Esophagus muscularis mucosa (tissue), 2 donors: ENCODE measurements around the gene EZR.

Experiments used
- EP300 ChIP-seq: sonication (generic); formaldehyde crosslinking; IDR thresholded peaks from one replicate; pipeline ENCODE4 v1.6.1; 2017; ENCODE audit warnings: antibody characterized with exemption
- POLR2A ChIP-seq: fragments of 450-650 bp; IDR thresholded peaks from one replicate; pipeline ENCODE4 v1.6.1; 2017; ENCODE audit warnings: antibody characterized with exemption, moderate library complexity, mild to moderate bottlenecking, low read depth

GRCh38 chr6:158753811-158754210, 65.4 kb downstream of the EZR start:
- TF ChIP-seq EP300 (no peak), POLR2A (no peak)
